GM19372 (cell line): Measurements from ENCODE around the gene BANP.
"Not testable (repeated sequence)": the region's sequence is repeated elsewhere in the genome, so short reads cannot be mapped to it uniquely, and the experiment has no call there.

Experiments used
- ATAC-seq: cut with Tn5 transposase; IDR thresholded peaks from one replicate; pipeline ENCODE4 v1.9.1; 2021; ENCODE audit warnings: mild to moderate bottlenecking, low read depth, moderate library complexity; ENCODE audit not compliant: unreplicated experiment

Gene BANP

DNA sequence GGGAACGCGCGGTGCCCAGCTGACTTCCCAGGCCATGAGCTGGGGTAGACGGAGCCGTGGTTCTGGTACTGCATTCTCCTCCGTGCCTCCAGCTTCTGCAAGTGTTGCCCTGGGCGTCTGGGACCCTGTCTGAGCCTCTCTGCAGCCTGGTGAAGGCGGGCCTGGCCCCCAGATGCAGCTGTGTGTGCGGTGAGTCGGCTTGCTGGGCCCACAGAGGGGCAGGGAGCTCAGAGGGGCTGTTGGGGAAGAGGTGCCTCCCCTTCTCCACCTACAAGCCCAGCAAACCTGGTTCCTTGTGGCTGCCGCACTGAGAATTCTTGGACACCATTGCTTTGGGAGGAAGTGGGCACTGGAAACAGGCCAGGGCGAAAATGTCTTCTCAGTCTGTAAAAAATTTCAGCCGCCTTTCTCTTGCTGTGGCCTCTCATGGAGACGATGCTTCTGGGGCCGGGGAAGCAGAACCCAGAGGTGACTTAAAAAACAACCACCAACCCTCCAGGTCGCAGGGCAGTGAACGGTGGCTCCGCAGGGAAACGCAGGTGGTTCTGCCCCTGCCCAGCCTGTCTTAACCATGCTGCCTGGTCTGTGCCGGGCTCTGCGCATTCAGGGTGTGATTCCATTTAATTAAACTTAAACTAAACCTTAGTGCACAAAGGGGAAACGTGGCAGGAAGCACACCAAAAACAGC is 163.5 kb downstream of the BANP start:
- ATAC-seq: not testable (repeated sequence)

- no peak for ATAC-seq
Observed at GRCh38 chr16:88116121-88116520, 164.9 kb downstream of the BANP start.

DNA sequence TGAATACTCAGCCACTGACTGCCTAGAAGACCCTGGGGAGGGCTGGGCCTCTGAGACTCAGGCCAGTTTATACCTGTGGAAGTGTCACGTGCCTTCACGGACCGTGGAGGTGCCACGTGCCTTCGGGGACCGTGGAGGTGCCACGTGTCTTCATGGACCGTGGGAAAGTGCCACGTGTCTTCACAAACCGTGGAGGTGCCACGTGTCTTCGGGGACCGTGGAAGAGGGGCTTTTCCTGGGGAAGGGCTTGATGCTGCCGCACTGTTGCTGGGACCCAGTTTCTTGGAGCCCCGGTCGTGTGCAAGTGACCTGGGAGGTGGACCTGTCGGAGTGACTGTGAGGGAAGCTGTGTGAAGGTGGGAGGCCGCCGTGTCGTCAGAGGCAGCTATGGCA is 166.2 kb downstream of the BANP start:
- no peak for ATAC-seq

- no peak for ATAC-seq
Observed at GRCh38 chr16:88118376-88118775, 167.1 kb downstream of the BANP start.

DNA sequence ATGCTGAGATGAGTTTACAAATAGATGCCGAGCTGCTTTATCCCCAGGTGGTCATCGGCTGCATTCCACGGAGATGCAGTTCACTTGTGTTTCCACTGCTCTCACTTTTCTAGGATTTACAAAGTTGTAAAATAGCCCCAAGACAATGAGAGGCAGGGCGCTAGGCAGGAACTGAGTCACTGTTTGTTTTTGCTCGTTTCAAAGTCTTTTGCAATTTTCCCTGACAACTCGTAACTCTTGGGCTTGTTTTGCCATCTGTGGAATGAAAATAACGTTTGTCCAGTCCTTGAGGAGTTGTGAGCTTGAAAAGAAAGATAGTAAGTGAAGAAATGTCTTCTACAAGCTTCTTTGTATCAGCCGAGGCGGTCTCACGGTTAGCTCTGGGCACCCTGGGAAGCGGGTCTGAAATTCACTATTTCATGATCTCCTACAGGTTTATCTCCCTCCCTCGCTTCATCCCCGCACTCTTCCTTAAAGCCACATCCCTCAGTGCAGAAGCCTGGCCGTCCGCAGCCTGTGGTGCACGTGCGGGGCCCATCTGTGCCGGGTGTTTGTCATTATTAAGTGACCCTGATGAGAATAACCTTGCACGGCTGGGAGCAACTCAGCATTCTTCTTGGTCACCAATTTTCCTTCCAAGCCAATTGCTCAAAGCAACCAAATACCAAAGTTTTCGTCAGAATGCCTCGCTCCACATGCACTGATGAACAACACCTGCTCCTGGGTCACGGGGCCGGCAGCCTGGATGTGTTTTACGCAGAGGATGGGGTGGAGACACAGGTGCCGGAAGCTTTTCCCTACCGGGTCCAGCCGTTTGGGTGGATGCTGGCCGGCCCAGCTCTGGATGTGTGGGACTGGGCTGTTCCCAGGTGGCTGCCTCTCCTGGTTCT is 167.9 kb downstream of the BANP start:
- not testable (repeated sequence) for ATAC-seq

- ATAC-seq: not testable (repeated sequence)
Observed at GRCh38 chr16:88119881-88120751, 168.9 kb downstream of the BANP start.

DNA sequence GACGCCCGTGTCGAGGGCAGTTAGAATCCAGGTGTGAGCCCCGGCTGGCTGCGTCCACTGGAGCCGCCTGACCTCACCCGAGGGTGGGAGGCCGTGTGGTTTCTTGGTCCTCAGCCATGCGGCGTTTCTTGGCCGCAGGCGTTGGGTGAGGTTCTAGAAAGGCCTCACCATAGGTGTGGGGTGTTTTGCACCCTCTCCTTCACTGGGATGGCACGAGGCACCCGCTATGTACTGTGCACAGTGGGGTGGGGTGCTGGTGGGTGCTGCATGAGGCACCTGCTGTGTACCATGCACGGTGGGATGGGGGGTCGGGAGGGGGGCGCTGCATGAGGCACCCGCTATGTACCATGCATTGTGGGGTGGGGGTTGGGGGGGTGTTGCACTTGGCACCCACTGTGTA is 169.6 kb downstream of the BANP start:
- no peak for ATAC-seq

- not testable (repeated sequence) for ATAC-seq
Observed at GRCh38 chr16:88121391-88121790, 170.2 kb downstream of the BANP start.

- no peak for ATAC-seq
Observed at GRCh38 chr16:88121886-88122580, 170.8 kb downstream of the BANP start.
